Kidney glomerular epithelial cell (primary cell): ENCODE data around the gene DNM3.

Experiments
- DNase-seq: peaks from one replicate; lab custom pipeline; 2025; lab: John Stamatoyannopoulos, UW

DNM3 gene

GRCh38 chr1:172238965-172239364 is 397.7 kb downstream of the DNM3 start:
- DNase-seq: no peak

GRCh38 chr1:172239901-172240300 is 398.6 kb downstream of the DNM3 start:
- no peak for DNase-seq

- no peak for DNase-seq
Observed at GRCh38 chr1:172241540-172241939, 400.2 kb downstream of the DNM3 start.

GRCh38 chr1:172244865-172245264 is 403.6 kb downstream of the DNM3 start:
- DNase-seq: no peak

- DNase-seq: no peak
Observed at GRCh38 chr1:172245788-172246187, 404.5 kb downstream of the DNM3 start.

- DNase-seq: no peak
Observed at GRCh38 chr1:172246521-172247390, 405.5 kb downstream of the DNM3 start.

GRCh38 chr1:172251486-172251885 is 410.2 kb downstream of the DNM3 start:
- no peak for DNase-seq

GRCh38 chr1:172252321-172252720 is 411.0 kb downstream of the DNM3 start:
- no peak for DNase-seq

GRCh38 chr1:172252958-172253357 is 411.7 kb downstream of the DNM3 start:
- DNase-seq: no peak

GRCh38 chr1:172254521-172255222 is 413.4 kb downstream of the DNM3 start:
- DNase-seq: peak; percentile 99

GRCh38 chr1:172255223-172255560 is 413.9 kb downstream of the DNM3 start:
- no peak for DNase-seq

- no peak for DNase-seq
Observed at GRCh38 chr1:172265905-172266304, 424.6 kb downstream of the DNM3 start.

- DNase-seq: no peak
Observed at GRCh38 chr1:172266528-172267174, 425.4 kb downstream of the DNM3 start.

- DNase-seq: no peak
Observed at GRCh38 chr1:172268237-172268636, 426.9 kb downstream of the DNM3 start.

GRCh38 chr1:172269084-172269483 is 427.8 kb downstream of the DNM3 start:
- DNase-seq: no peak

- DNase-seq: no peak
Observed at GRCh38 chr1:172269644-172270043, 428.3 kb downstream of the DNM3 start.

- DNase-seq: no peak
Observed at GRCh38 chr1:172270605-172271004, 429.3 kb downstream of the DNM3 start.

- no peak for DNase-seq
Observed at GRCh38 chr1:172272087-172272486, 430.8 kb downstream of the DNM3 start.

GRCh38 chr1:172273647-172274396 is 432.5 kb downstream of the DNM3 start:
- DNase-seq: no peak

GRCh38 chr1:172275478-172275877 is 434.2 kb downstream of the DNM3 start:
- DNase-seq: no peak

GRCh38 chr1:172276120-172276818 is 435.0 kb downstream of the DNM3 start:
- DNase-seq: no peak

GRCh38 chr1:172277275-172277674 is 436.0 kb downstream of the DNM3 start:
- DNase-seq: peak; percentile 22
